Fibroblast of skin of right biceps (primary cell): ENCODE data around the gene SLF2.
"Not testable (repeated sequence)": the region's sequence is repeated elsewhere in the genome, so short reads cannot be mapped to it uniquely, and the experiment has no call there.

ENCODE experiments used
- DNase-seq: peaks from one replicate; pipeline ENCODE4 v3.0.0-alpha.2; 2013

Gene SLF2

DNA sequence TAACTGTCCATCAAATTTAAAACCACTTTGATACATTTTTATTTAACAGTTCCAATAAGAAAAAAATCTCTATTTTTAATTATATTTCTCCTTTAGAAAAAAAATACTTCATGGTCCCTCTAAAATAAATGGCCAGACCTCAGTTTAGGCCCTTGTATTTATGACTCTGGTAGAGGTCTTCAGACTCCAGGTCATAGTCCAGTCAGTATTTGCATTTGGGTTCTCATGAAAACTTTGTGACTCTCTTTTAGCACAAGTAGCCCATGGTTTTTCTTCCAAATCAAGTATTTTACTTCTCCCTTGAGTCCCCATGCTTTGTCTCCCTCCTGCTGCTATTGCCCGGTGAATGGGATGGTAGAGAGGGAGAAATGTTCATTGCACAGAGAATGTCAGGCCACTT lies 51.1 kb downstream of the SLF2 start:
- DNase-seq: no peak

DNA sequence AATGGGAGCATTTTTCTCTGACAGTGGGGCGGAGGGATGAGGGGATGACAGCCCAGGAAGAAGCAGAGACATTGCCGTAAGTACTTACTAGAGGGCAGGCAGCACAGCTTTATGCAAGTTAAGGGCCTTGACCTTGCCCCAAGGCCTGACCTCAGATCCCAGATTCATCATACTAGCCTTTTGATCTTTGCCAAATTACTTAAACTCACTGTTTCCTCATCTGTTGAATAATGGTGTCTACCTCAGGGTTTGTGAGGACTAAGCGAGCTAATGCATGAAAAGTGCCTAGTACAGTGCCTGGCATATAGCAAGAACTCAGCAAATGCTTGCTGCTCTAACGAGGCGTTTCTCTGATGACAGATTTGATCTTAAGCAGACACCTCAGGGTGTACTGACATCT lies 53.1 kb downstream of the SLF2 start:
- no peak for DNase-seq

DNA sequence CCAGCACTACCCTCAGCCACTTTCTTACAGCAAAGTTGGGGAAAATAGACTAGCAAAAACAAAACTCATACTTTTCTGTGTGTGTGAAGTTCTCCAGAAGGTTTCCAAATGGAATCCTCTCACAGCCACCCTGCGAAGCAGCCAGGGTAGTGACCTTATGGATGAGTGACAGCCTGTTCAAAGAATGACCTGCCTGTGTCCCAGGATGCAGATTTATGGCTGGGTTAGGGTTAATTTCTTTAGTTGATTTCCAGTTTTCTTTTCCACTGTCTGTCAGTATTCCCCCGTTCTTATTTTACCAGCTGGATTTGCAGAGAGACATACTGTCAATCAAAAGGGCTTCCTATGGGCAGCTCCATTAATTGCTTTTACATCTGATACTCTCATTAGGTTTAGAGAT lies 54.1 kb downstream of the SLF2 start:
- DNase-seq: no peak

DNA sequence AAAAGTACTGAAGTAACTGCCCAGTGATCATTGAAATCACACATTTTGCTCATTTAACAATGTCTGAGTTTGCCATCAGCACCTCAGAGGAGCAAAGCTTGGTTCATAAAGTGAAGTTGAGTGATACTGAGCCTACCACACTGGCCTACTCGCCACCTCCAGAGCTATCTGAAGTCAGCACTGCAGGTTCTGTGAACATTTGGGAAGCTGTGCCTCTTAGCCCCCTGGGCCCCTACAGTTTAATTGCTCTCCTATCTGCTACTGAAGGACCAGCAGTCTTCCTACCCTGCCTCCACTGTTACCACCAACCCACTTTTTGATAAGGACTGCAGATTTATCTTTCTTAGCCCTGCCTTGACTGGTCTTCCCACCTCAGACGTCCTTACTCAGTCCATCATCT lies 54.6 kb downstream of the SLF2 start:
- no peak for DNase-seq

- DNase-seq: no peak
These were observed 55.4 kb downstream of the SLF2 start for GRCh38 chr10:100968062-100968736.

- DNase-seq: no peak
These were observed 56.1 kb downstream of the SLF2 start for GRCh38 chr10:100968863-100969186.

GRCh38 chr10:100969187-100970075 lies 56.7 kb downstream of the SLF2 start, which contains the start of gene SEMA4G:
Gene SEMA4G, plus strand, starts transcription at chr10:100969504. Its CDS starts 3,409 bp downstream, at chr10:100972913.
- DNase-seq: peak; percentile 16

DNA sequence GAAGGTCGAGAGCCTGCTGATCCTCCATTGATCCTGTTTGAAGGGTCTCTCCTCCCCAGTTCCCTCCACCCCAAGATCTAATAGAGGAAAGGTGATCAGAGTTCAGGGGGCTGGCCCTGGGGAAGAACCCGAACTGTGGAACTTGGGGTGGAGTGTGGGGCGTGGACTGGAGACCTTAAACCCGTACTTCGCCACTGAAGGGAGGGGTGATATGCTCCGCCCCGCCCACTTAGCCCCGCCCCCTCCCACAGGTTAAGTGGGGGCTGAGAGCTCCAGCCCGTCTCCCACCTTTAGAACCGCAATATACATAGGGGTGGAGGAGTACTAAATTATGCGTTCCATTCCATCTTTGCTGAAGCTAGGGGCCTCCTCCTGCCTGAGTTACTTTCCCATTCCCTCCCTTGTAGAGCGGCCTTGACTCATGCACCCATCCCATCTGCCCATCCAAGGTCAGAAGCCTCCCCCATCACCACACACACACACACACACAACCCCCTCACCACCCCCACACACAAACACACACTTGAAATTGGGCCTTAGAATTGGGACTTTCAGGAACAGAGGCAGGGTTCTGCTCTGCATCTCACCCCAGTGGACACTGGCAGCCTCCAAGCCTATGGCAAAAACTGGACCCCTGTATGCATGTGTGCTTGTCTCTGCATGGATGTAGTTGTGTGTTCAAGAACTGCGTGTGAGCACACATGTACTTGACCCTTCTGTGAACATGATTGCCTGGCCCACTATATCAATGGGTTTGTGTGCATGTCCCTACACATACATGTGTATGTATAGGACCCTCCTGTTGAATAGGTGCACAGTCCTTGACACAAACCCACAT lies 57.5 kb downstream of the SLF2 start:
- no peak for DNase-seq

DNA sequence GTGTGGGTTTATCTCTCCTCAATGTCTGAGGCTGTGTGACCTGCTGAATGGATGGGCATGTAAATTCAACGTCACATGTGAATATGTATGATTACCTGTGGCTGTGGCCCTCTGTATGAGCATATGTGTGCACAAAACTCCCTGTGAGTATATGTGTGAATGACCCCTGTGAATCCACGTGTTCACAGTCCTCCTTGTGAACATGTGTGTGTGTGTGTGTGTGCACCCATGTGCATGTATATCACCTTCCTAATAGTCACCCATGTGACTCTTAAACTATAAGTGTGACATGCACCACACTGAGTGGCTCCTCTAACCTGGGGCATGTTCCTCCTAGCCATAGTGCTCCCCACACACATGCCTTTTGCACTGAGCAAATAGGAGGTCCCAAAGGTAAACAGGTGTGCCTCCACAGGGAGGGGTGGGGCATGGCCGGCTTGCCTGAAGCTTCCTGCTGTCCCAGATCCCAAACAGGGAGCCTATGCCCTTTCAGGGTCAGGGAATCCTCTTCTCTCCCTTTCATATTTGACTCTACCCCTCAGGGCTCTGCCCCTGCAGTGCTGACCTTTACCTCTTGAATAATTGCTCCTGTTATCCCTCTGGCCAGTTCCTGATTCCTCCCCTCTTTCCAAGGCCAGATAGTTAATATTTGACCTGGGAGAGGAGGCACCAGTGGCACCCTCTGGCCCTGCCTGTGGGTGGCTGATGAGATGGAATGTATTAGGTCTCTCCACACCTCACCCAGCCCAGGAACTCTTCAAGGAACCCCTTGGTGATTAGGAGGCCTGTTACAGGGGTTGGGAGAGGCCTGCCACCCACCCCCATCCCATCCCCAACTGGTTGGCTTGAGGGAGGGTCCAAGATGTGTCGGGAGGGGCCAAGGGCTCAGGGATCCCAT lies 58.4 kb downstream of the SLF2 start:
- DNase-seq: no peak

- no peak for DNase-seq
These were observed 59.5 kb downstream of the SLF2 start for GRCh38 chr10:100972115-100972903.

GRCh38 chr10:100972904-100973535 lies 60.3 kb downstream of the SLF2 start:
- DNase-seq: no peak

GRCh38 chr10:100975397-100975796 lies 62.6 kb downstream of the SLF2 start:
- DNase-seq: not testable (repeated sequence)

- no peak for DNase-seq
These were observed 64.1 kb downstream of the SLF2 start for GRCh38 chr10:100976906-100977305.

DNA sequence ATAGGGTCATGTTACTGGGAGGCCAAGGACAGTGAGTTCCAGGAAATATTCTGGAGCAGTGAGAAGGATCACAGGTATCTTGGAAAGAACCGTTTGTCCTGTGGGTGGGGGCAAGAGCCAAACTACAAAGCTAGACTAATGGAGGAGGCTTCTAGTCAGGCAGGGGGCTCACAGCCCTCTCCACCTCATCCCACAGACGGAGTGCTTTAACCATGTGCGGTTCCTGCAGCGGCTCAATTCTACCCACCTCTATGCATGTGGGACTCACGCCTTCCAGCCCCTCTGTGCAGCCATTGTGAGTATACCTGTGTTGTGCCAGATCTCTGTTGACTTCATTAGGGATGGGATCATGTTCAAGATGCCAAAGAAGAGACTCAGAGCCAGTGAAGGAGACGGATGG lies 64.7 kb downstream of the SLF2 start:
- DNase-seq: no peak

GRCh38 chr10:100978121-100978900 lies 65.5 kb downstream of the SLF2 start:
- DNase-seq: no peak

DNA sequence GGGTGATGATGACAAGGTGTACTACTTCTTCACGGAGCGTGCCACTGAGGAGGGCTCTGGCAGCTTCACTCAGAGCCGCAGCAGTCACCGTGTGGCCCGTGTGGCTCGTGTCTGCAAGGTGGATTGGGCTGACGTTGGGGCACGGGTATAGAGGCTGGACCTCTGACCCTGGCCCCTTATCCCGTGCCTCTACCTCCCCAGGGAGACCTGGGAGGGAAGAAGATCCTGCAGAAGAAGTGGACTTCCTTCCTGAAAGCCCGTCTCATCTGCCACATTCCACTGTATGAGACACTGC lies 66.1 kb downstream of the SLF2 start:
- no peak for DNase-seq

- DNase-seq: no peak
These were observed 67.1 kb downstream of the SLF2 start for GRCh38 chr10:100979791-100980272.

DNA sequence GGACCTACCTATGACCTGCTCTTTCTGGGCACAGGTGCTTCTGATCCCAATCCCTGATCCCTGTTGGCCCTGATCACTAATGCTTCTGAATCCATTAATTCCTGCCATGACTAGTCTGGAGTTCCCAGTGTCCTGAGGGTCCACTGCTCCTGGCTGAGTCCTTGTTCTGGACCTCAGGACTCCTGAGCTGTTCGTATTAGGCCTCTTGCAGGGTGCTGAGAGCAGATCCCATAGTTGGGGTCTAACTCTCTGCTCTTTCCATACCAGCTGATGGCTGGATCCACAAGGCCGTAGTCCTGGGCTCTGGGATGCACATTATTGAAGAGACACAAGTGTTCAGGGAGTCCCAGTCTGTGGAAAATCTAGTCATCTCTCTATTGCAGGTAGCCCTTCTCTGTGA lies 67.5 kb downstream of the SLF2 start:
- DNase-seq: no peak

- no peak for DNase-seq
These were observed 67.9 kb downstream of the SLF2 start for GRCh38 chr10:100980711-100981110.

- DNase-seq: no peak
These were observed 68.5 kb downstream of the SLF2 start for GRCh38 chr10:100981178-100981772.
